HepG2 (cell line): ENCODE data around the gene GRK3. TPM values are rescaled to one million over a fixed set of nuclear protein-coding genes. Genes with fewer than 3 reads are reported as not detected.

Experiments
- ATAC-seq: fragments of 200-7000 bp; cut with Tn5 transposase; 3 replicates; pipeline ENCODE4 v1.9.1; 2020; ENCODE audit warnings: mild to moderate bottlenecking, moderate library complexity
- BruUV-seq: library from RNA; stranded (reverse); fragments of 400-500 nt; replicated peaks from 2 replicates; lab custom pipeline; 2021; lab: Mats Ljungman, UMichigan
- CTCF ChIA-PET: fragments of 300-600 bp; formaldehyde crosslinking; extraction: SDS; loops from one replicate; lab custom pipeline; 2021; ENCODE audit warnings: low total read pairs, inconsistent platforms, low intra/inter-chr PET ratio; lab: Yijun Ruan, JAX
- POLR2A ChIA-PET: fragments of 350-600 bp; sonication (Branson Sonifier 250); formaldehyde crosslinking; loops from one replicate; lab custom pipeline; 2020; ENCODE audit warnings: antibody characterized with exemption, inconsistent platforms; lab: Yijun Ruan, JAX
- DNase-seq: peaks from one replicate; pipeline ENCODE4 v3.0.0-alpha.2; 2015; ENCODE audit warnings: low spot score
- FAIRE-seq: peaks from 3 replicates; lab custom pipeline; 2011; peaks lifted over from hg19 to GRCh38; lab: Jason Lieb, UNC
- H2AFZ ChIP-seq: one replicate; pipeline ENCODE4 v1.6.1; 2011; ENCODE audit warnings: low read length, inconsistent platforms
- H3K27ac ChIP-seq: fragments of 300-600 bp; 3 replicates; pipeline ENCODE4 v1.8.0; 2011; ENCODE audit warnings: mixed run types, mild to moderate bottlenecking, mixed read lengths, low read length, inconsistent platforms; ENCODE audit not compliant: insufficient read depth; ENCODE audit errors: extremely low read length
- H3K27me3 ChIP-seq, 2 experiments: fragments of 200-600 bp in 1 of 2; 2 replicates in 1 of 2; 3 replicates in 1 of 2; pipeline versions ENCODE4 v1.6.0 to v1.8.0; 2011; ENCODE audit warnings: low read length in 2 of 2, mild to moderate bottlenecking in 2 of 2, moderate library complexity in 2 of 2, inconsistent platforms in 1 of 2; ENCODE audit not compliant: insufficient read depth in 2 of 2, control insufficient read depth in 1 of 2
- H3K36me3 ChIP-seq, 2 experiments: fragments of 200-600 bp in 1 of 2; replicated peaks in 1 of 2; 2 replicates in 1 of 2; 3 replicates in 1 of 2; pipeline versions ENCODE4 v1.5.1 to v1.8.0; 2011; ENCODE audit warnings: low read length in 2 of 2, inconsistent platforms in 1 of 2; ENCODE audit not compliant: insufficient read depth in 2 of 2, control insufficient read depth in 1 of 2
- H3K4me1 ChIP-seq: 2 replicates; pipeline ENCODE4 v1.5.1; 2012; ENCODE audit warnings: low read length, inconsistent platforms; ENCODE audit not compliant: insufficient read depth
- H3K4me2 ChIP-seq: 2 replicates; pipeline ENCODE4 v1.6.0; 2011; ENCODE audit warnings: low read depth, low read length, inconsistent platforms
- H3K4me3 ChIP-seq, 3 experiments: fragments of 200-600 bp in 1 of 3; sonication (generic), shearing (Covaris generic) in 1 of 3; replicated peaks in 1 of 3; 2 replicates each; pipeline ENCODE4 v1.5.1; 2011 to 2016; ENCODE audit warnings: low read length in 3 of 3, inconsistent platforms in 2 of 3, low read depth in 2 of 3, mild to moderate bottlenecking in 2 of 3, control low read depth in 1 of 3, mixed read lengths in 1 of 3; ENCODE audit not compliant: insufficient read depth in 1 of 3
- H3K79me2 ChIP-seq: one replicate; pipeline ENCODE4 v1.6.1; 2011; ENCODE audit warnings: low read length, inconsistent platforms; ENCODE audit not compliant: insufficient read depth
- H3K9ac ChIP-seq: 2 replicates; pipeline ENCODE4 v1.6.0; 2011; ENCODE audit warnings: mild to moderate bottlenecking, low read depth, low read length, inconsistent platforms; ENCODE audit not compliant: insufficient read depth
- H3K9me3 ChIP-seq: 2 replicates; pipeline ENCODE4 v1.5.1; 2012; ENCODE audit warnings: mild to moderate bottlenecking, low read length
- H4K20me1 ChIP-seq: 2 replicates; pipeline ENCODE4 v1.6.0; 2011; ENCODE audit warnings: inconsistent platforms, mild to moderate bottlenecking, low read length, moderate library complexity; ENCODE audit not compliant: insufficient read depth
- ATF7 ChIP-seq, 2 experiments: fragments of 450-650 bp in 1 of 2; sonication (generic) in 1 of 2; formaldehyde crosslinking in 1 of 2; IDR thresholded peaks; 2 replicates each; pipeline versions ENCODE4 v1.4.0 to v1.6.1; 2016 to 2020; ENCODE audit warnings: antibody characterized with exemption in 1 of 2, mild to moderate bottlenecking in 1 of 2, missing genetic modification reagents in 1 of 2
- E2F1 ChIP-seq: sonication (generic); formaldehyde crosslinking; IDR thresholded peaks from 2 replicates; pipeline ENCODE4 v1.5.0; 2020; ENCODE audit warnings: missing genetic modification reagents
- ETV6 ChIP-seq: sonication (generic); formaldehyde crosslinking; conservative IDR thresholded peaks from 2 replicates; pipeline ENCODE4 v1.4.0; 2020; ENCODE audit warnings: missing genetic modification reagents
- HOXA5 ChIP-seq: sonication (generic); formaldehyde crosslinking; IDR thresholded peaks from 2 replicates; pipeline ENCODE4 v1.4.0; 2020; ENCODE audit warnings: missing genetic modification reagents
- ZHX1 ChIP-seq: sonication (generic); formaldehyde crosslinking; IDR thresholded peaks from 2 replicates; pipeline ENCODE4 v1.8.1; 2022; ENCODE audit warnings: low read depth, mild to moderate bottlenecking, missing genetic modification reagents
- ZIK1 ChIP-seq: sonication (generic); formaldehyde crosslinking; IDR thresholded peaks from 2 replicates; pipeline ENCODE4 v1.5.0; 2020; ENCODE audit warnings: mild to moderate bottlenecking, low read depth, missing genetic modification reagents, borderline replicate concordance
- ZNF292 ChIP-seq: sonication (generic); formaldehyde crosslinking; IDR thresholded peaks from 2 replicates; pipeline ENCODE4 v1.8.1; 2022; ENCODE audit warnings: mild to moderate bottlenecking, low read depth, missing genetic modification reagents, borderline replicate concordance
- ZNF761 ChIP-seq: sonication (generic); formaldehyde crosslinking; conservative IDR thresholded peaks from 2 replicates; pipeline ENCODE4 v1.4.0; 2020; ENCODE audit warnings: mild to moderate bottlenecking, missing genetic modification reagents
- ZNF784 ChIP-seq: sonication (generic); formaldehyde crosslinking; IDR thresholded peaks from 2 replicates; pipeline ENCODE4 v1.5.1; 2020; ENCODE audit warnings: missing genetic modification reagents, mild to moderate bottlenecking, borderline replicate concordance
- WGBS: methylation state at CpG from one replicate; pipeline ENCODE4 v1.1.6; 2017; ENCODE audit warnings: low lambda C conversion rate; 5-methylcytosine and 5-hydroxymethylcytosine counted together
- in situ Hi-C: cut with HindIII; loops from 2 replicates; pipeline ENCODE4 v1.10.0; 2017; ENCODE audit warnings: low pct_unique_long_range_greater_than_20kb; ENCODE audit not compliant: extremely low pct_ligation_motif_present
- intact Hi-C: fragments of 100-400 bp; cut with micrococcal nuclease; formaldehyde crosslinking; loops from one replicate; pipeline ENCODE4 v1.10.0; 2022; ENCODE audit not compliant: unreplicated experiment
- polyA plus RNA-seq, 8 experiments: library from polyadenylated mRNA; depleted of rRNA in 3 of 8; stranded (reverse) in 7 of 8; unstranded in 1 of 8; fragments of >200 nt; fragmentation: Illumina TruSeq in 4 of 8; extraction: Trizol in 4 of 8; gene quantifications; 2 replicates each; pipeline versions ENCODE4 v1.2.1 to v1.2.3, GENCODE V29; 2011 to 2016; ENCODE audit warnings: low read depth in 4 of 8, missing spikeins in 1 of 8, mixed read lengths in 1 of 8; ENCODE audit not compliant: insufficient read depth in 1 of 8
- total RNA-seq, 5 experiments: library from RNA; depleted of rRNA; stranded (reverse); fragments of >200 nt; fragmentation: Illumina TruSeq; extraction: Trizol; gene quantifications; 2 replicates each; pipeline ENCODE4 v1.2.3, GENCODE V29; 2016; ENCODE audit warnings: low read depth in 1 of 5
- TF ChIP-seq, protein P1 (sequence below): IDR thresholded peaks from 2 replicates; pipeline ENCODE4 v1.6.1; 2016
- TF ChIP-seq, protein P2 (sequence below): sonication (generic); formaldehyde crosslinking; IDR thresholded peaks from 2 replicates; pipeline ENCODE4 v1.4.0; 2020; ENCODE audit warnings: mild to moderate bottlenecking, missing genetic modification reagents

GRK3 gene
- total and polyA plus RNA-seq, 2 of the 13 experiments (the other 11 are each of a cell fraction or from before 2014, with no cell fraction given), result 8.5 to 16.7 TPM

DNA sequence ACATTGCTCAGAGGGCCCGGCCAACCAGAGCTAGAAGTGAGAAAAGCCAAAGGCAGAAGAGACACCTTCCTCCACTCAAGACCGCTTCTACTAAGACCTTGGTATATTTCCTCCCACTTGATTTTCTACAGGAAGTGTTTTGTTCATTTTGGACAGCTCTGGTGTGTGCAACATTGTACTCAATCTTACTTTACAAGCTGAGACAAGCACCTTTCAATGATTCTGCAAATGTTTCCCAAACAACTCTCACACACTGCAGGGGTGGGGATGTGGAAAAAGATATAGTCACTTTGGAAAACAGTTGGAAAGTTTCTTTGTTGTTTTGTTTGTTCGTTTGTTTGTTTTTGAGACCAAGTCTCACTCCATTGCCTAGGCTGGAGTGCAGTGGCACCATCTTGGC is 193.2 kb downstream of the GRK3 start (continued):
- no peak for TF ChIP-seq ZHX1 (CRISPR knock-in tag)
- TF ChIP-seq, protein P1, sequence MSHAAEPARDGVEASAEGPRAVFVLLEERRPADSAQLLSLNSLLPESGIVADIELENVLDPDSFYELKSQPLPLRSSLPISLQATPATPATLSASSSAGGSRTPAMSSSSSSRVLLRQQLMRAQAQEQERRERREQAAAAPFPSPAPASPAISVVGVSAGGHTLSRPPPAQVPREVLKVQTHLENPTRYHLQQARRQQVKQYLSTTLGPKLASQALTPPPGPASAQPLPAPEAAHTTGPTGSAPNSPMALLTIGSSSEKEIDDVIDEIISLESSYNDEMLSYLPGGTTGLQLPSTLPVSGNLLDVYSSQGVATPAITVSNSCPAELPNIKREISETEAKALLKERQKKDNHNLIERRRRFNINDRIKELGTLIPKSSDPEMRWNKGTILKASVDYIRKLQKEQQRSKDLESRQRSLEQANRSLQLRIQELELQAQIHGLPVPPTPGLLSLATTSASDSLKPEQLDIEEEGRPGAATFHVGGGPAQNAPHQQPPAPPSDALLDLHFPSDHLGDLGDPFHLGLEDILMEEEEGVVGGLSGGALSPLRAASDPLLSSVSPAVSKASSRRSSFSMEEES (CRISPR knock-in tag), result no peak
- no peak for TF ChIP-seq ZNF292 (CRISPR knock-in tag)
- no peak for TF ChIP-seq E2F1 (CRISPR knock-in tag)

DNA sequence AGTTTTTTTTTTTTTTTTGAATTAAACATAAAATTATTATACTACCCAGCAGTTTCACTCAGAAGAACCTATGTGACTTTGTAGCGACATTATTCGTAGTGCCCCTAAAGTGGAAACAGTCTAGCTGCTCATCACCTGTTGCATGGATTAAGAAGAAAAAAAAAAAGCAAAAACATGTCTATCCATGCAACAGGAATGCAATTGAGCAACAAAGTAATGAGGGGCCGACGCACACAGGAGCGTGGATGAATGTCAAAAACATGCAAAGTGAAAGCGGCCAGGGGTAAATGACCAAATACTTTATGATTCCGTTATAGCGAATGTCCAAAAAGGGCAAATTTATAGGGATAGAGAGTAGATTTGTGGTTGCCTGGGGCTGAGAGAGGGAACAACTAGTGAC is 193.8 kb downstream of the GRK3 start:
- in situ Hi-C loops, result no loop called here
- Histone ChIP-seq H2AFZ (no peak overlapping the region), H3K4me3 (no peak overlapping the region), H3K9me3 (no peaks in the 10 kb centered on the region), H3K9ac (no peak overlapping the region), H3K4me1 (peaks cover 34% of the 10 kb centered on the region), H4K20me1 (no peaks in the 10 kb centered on the region), H3K27ac (no peak overlapping the region), H3K36me3 (no peaks in the 10 kb centered on the region), H3K27me3 (no peaks in the 10 kb centered on the region; a peak in 1 of 5 replicates), H3K79me2 (no peaks in the 10 kb centered on the region), H3K4me2 (no peak overlapping the region)
- 76% methylated on average over 8 of the region's 8 CpGs for WGBS
- FAIRE-seq, result no peak
- ATAC-seq, result no peak
- POLR2A ChIA-PET, result no interaction called here
- intact Hi-C loops, result no loop called here
- BruUV-seq, result no TSS peak
- DNase-seq, result no peak
- CTCF ChIA-PET, result no interaction called here
- TF ChIP-seq, protein P2, sequence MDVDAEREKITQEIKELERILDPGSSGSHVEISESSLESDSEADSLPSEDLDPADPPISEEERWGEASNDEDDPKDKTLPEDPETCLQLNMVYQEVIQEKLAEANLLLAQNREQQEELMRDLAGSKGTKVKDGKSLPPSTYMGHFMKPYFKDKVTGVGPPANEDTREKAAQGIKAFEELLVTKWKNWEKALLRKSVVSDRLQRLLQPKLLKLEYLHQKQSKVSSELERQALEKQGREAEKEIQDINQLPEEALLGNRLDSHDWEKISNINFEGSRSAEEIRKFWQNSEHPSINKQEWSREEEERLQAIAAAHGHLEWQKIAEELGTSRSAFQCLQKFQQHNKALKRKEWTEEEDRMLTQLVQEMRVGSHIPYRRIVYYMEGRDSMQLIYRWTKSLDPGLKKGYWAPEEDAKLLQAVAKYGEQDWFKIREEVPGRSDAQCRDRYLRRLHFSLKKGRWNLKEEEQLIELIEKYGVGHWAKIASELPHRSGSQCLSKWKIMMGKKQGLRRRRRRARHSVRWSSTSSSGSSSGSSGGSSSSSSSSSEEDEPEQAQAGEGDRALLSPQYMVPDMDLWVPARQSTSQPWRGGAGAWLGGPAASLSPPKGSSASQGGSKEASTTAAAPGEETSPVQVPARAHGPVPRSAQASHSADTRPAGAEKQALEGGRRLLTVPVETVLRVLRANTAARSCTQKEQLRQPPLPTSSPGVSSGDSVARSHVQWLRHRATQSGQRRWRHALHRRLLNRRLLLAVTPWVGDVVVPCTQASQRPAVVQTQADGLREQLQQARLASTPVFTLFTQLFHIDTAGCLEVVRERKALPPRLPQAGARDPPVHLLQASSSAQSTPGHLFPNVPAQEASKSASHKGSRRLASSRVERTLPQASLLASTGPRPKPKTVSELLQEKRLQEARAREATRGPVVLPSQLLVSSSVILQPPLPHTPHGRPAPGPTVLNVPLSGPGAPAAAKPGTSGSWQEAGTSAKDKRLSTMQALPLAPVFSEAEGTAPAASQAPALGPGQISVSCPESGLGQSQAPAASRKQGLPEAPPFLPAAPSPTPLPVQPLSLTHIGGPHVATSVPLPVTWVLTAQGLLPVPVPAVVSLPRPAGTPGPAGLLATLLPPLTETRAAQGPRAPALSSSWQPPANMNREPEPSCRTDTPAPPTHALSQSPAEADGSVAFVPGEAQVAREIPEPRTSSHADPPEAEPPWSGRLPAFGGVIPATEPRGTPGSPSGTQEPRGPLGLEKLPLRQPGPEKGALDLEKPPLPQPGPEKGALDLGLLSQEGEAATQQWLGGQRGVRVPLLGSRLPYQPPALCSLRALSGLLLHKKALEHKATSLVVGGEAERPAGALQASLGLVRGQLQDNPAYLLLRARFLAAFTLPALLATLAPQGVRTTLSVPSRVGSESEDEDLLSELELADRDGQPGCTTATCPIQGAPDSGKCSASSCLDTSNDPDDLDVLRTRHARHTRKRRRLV (CRISPR knock-in tag), result no peak
- TF ChIP-seq ZIK1 (CRISPR knock-in tag), result no peak
- no peak for TF ChIP-seq ATF7 (IDR thresholded peaks at IDR 0.05)
- no peak for TF ChIP-seq ATF7 (CRISPR knock-in tag; IDR thresholded peaks at IDR 0.05)
- no peak for TF ChIP-seq ETV6 (CRISPR knock-in tag)
- no peak for TF ChIP-seq ZNF784 (CRISPR knock-in tag)
- no peak for TF ChIP-seq ZNF761 (CRISPR knock-in tag)
- no peak for TF ChIP-seq HOXA5 (CRISPR knock-in tag)
